Measurements from ENCODE around the gene AJAP1. TPM values are rescaled to one million over a fixed set of nuclear protein-coding genes. Genes with fewer than 3 reads are reported as not detected.

The AJAP1 gene
- polyA plus RNA-seq, 10 donors: 0.48 to 1.3 (median 0.65) TPM

- DNase-seq: no peak
These were observed 23.8 kb upstream of the AJAP1 start for GRCh38 chr1:4630561-4630960.

- DNase-seq: no peak
These were observed 23.1 kb upstream of the AJAP1 start for GRCh38 chr1:4631321-4631720.

GRCh38 chr1:4633346-4633745, 21.1 kb upstream of the AJAP1 start:
- DNase-seq: no peak

GRCh38 chr1:4634156-4634792, 20.1 kb upstream of the AJAP1 start:
- no peak for DNase-seq

GRCh38 chr1:4634793-4635406, 19.5 kb upstream of the AJAP1 start:
- no peak for DNase-seq

GRCh38 chr1:4636186-4636585, 18.2 kb upstream of the AJAP1 start:
- no peak for DNase-seq

GRCh38 chr1:4636644-4637380, 17.6 kb upstream of the AJAP1 start:
- DNase-seq: no peak

GRCh38 chr1:4637616-4638344, 16.6 kb upstream of the AJAP1 start:
- DNase-seq: no peak

GRCh38 chr1:4638345-4638729, 16.1 kb upstream of the AJAP1 start:
- DNase-seq: no peak

GRCh38 chr1:4640931-4641330, 13.5 kb upstream of the AJAP1 start:
- DNase-seq: no peak

- no peak for DNase-seq
These were observed 7.0 kb upstream of the AJAP1 start for GRCh38 chr1:4647391-4647790.

GRCh38 chr1:4648657-4649056, 5.8 kb upstream of the AJAP1 start:
- no peak for DNase-seq

- DNase-seq: no peak
These were observed 3.9 kb upstream of the AJAP1 start for GRCh38 chr1:4650481-4650880.

GRCh38 chr1:4650981-4651380, 3.4 kb upstream of the AJAP1 start:
- DNase-seq: no peak

- DNase-seq: peak in 2 of 3 donors; percentile 56 to 74
These were observed 1.6 kb upstream of the AJAP1 start for GRCh38 chr1:4652631-4653327.

- no peak for DNase-seq
These were observed 1.1 kb upstream of the AJAP1 start for GRCh38 chr1:4653328-4653660.

- DNase-seq: peak in 1 of 3 donors; percentile 53
These were observed 610 bp downstream of the AJAP1 start for GRCh38 chr1:4654764-4655673.

GRCh38 chr1:4655674-4656532, 1.5 kb downstream of the AJAP1 start:
- peak; percentile 62 to 90 (median 68) for DNase-seq

GRCh38 chr1:4656533-4657140, 2.2 kb downstream of the AJAP1 start:
- peak in 1 of 3 donors; percentile 59 for DNase-seq

Measured in muscle of back (tissue), 11 donors.